Mammary epithelial cell (primary cell): ENCODE measurements around the gene IRGQ.

Experiments used
- CTCF ChIP-seq, 2 donors: IDR thresholded peaks in 1 of 2; conservative IDR thresholded peaks in 1 of 2; 2 replicates each; pipeline ENCODE4 v1.5.1; 2011 to 2012; ENCODE audit warnings: inconsistent platforms in 2 of 2, low read length in 2 of 2, mild to moderate bottlenecking in 2 of 2, control low read depth in 1 of 2, low read depth in 1 of 2; ENCODE audit not compliant: insufficient read depth in 1 of 2; ENCODE audit errors: extremely low read depth in 1 of 2
- EZH2 ChIP-seq: IDR thresholded peaks from 2 replicates; pipeline ENCODE4 v1.6.1; 2012; ENCODE audit warnings: low read length, inconsistent platforms, borderline replicate concordance

DNA sequence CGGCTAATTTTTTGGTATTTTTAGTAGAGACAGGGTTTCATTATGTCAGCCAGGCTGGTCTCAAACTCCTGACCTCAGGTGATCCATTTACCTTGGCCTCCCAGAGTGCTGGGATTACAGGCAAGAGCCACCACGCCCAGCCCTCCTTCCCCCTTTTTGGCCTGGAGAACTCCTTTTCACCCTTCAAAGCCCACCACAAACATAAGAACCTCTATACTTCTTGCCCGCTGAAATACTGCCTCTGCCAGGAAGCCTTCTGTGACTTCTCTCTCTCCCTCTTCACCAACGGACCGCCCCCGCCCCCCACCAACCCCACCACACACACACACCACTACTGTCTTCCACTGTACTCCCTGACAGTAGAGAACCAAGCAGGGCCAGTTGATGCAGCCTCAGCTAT, 21.0 kb upstream of the IRGQ start:
- no peak for TF ChIP-seq EZH2
- no peak for TF ChIP-seq CTCF (conservative IDR thresholded peaks at IDR 0.05 in 1 of 2, IDR thresholded peaks at IDR 0.05 in 1 of 2; ENCODE audit: extremely low read depth in 1 of 2, insufficient read depth in 1 of 2, low read depth in 1 of 2, low read length in 2 of 2)
